Measurements from ENCODE around the gene OSGIN1. TPM values are rescaled to one million over a fixed set of nuclear protein-coding genes. Genes with fewer than 3 reads are reported as not detected.

The OSGIN1 gene
- total RNA-seq, 1 donor from 2014 or later = 9.8 TPM

DNA sequence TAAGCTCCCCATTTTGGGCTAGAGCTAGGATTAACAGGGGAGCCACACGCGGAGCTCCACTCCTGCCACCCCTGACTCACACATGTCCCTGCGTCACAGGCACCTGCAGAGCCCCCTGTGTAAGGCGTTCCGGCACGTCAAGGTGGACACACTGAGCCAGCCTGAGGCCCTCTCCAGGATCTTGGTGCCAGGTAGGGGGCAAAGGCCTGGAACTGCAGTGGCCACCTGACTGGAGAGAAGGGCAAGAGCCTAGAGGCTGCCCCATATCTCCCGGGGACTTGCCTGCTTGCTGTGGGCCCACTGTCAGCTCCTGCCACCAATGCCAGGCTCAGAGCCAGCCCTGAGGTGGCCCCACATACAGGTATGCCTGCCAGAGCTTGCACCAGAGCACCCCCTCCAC lies 48.7 kb downstream of the OSGIN1 start:
- TF ChIP-seq, protein P1, sequence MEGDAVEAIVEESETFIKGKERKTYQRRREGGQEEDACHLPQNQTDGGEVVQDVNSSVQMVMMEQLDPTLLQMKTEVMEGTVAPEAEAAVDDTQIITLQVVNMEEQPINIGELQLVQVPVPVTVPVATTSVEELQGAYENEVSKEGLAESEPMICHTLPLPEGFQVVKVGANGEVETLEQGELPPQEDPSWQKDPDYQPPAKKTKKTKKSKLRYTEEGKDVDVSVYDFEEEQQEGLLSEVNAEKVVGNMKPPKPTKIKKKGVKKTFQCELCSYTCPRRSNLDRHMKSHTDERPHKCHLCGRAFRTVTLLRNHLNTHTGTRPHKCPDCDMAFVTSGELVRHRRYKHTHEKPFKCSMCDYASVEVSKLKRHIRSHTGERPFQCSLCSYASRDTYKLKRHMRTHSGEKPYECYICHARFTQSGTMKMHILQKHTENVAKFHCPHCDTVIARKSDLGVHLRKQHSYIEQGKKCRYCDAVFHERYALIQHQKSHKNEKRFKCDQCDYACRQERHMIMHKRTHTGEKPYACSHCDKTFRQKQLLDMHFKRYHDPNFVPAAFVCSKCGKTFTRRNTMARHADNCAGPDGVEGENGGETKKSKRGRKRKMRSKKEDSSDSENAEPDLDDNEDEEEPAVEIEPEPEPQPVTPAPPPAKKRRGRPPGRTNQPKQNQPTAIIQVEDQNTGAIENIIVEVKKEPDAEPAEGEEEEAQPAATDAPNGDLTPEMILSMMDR (IDR thresholded peaks at IDR 0.05) = no peak
- Histone ChIP-seq H3K4me3 (no peak overlapping the region), H3K4me1 (no peaks in the 10 kb centered on the region), H3K27ac (no peak overlapping the region), H3K36me3 (no peaks in the 10 kb centered on the region), H3K27me3 (ENCODE audit: low read depth) (peaks cover 34% of the 10 kb centered on the region), H3K9me3 (no peaks in the 10 kb centered on the region)
- ATAC-seq (no peak), DNase-seq (no peak)
- intact Hi-C loops (cut with DNase I) = no loop called here

- ATAC-seq = no peak
- Histone ChIP-seq H3K36me3 (no peaks in the 10 kb centered on the region), H3K4me1 (no peaks in the 10 kb centered on the region), H3K4me3 (no peak overlapping the region), H3K27ac (no peak overlapping the region), H3K9me3 (no peaks in the 10 kb centered on the region), H3K27me3 (ENCODE audit: low read depth) (peaks cover 29% of the 10 kb centered on the region)
- intact Hi-C loops (cut with DNase I) = no loop called here
- TF ChIP-seq, protein P1 (IDR thresholded peaks at IDR 0.05) = no peak
- DNase-seq = no peak
Observed at GRCh38 chr16:84003038-84003437, 50.0 kb downstream of the OSGIN1 start.

DNA sequence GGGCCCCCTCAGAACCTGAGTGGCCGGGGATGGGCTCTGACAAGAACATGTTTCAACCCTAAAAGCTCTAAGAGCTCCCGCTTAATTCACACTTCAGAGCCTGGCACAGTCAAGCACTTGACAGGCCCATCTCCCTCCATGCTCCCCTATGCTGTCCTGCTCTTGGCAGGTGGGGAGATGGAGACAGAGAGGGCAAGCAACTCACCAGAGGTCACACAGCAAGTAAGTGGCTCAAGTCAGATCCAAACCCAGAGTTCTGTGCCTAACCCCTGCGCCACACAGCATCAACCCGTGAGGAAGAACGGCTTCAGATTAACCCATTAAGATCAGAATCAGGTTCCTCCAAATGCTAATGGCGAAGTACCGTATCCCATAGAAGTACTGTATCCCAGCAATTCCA lies 51.4 kb downstream of the OSGIN1 start:
- TF ChIP-seq, protein P1 (IDR thresholded peaks at IDR 0.05) = no peak
- Histone ChIP-seq H3K27ac (no peak overlapping the region), H3K4me3 (no peak overlapping the region), H3K9me3 (no peaks in the 10 kb centered on the region), H3K36me3 (no peaks in the 10 kb centered on the region), H3K4me1 (no peaks in the 10 kb centered on the region), H3K27me3 (ENCODE audit: low read depth) (peaks cover 17% of the 10 kb centered on the region)
- no peak for ATAC-seq
- intact Hi-C loops (cut with DNase I) = no loop called here
- DNase-seq = no peak

- H3K4me1 ChIP-seq = no peaks in the 10 kb centered on the region
Observed at GRCh38 chr16:84005391-84005790, 52.4 kb downstream of the OSGIN1 start.

GRCh38 chr16:84007520-84007919 lies 54.5 kb downstream of the OSGIN1 start:
- Histone ChIP-seq H3K36me3 (no peaks in the 10 kb centered on the region), H3K9me3 (no peaks in the 10 kb centered on the region), H3K4me3 (no peak overlapping the region), H3K4me1 (no peaks in the 10 kb centered on the region), H3K27ac (no peak overlapping the region), H3K27me3 (ENCODE audit: low read depth) (peaks cover 9% of the 10 kb centered on the region)
- ATAC-seq (no peak), DNase-seq (no peak)
- TF ChIP-seq, protein P1 (IDR thresholded peaks at IDR 0.05) = no peak
- intact Hi-C loops (cut with DNase I) = no loop called here

More at GRCh38 chr16:84005391-84005790, 52.4 kb downstream of the OSGIN1 start:
- Histone ChIP-seq H3K27me3 (ENCODE audit: low read depth) (peaks cover 17% of the 10 kb centered on the region), H3K4me3 (no peak overlapping the region), H3K9me3 (no peaks in the 10 kb centered on the region), H3K36me3 (no peaks in the 10 kb centered on the region), H3K27ac (no peak overlapping the region)
- intact Hi-C loops (cut with DNase I) = no loop called here
- no peak for DNase-seq
- ATAC-seq = no peak
- TF ChIP-seq, protein P1 (IDR thresholded peaks at IDR 0.05) = no peak

GRCh38 chr16:84007965-84008364 lies 54.9 kb downstream of the OSGIN1 start:
- no peak for ATAC-seq
- intact Hi-C loops (cut with DNase I) = no loop called here
- Histone ChIP-seq H3K4me3 (no peak overlapping the region), H3K27ac (no peak overlapping the region), H3K36me3 (no peaks in the 10 kb centered on the region), H3K4me1 (no peaks in the 10 kb centered on the region), H3K9me3 (no peaks in the 10 kb centered on the region), H3K27me3 (ENCODE audit: low read depth) (peaks cover 5% of the 10 kb centered on the region)
- TF ChIP-seq, protein P1 (IDR thresholded peaks at IDR 0.05) = no peak
- DNase-seq = no peak

Measured in lower lobe of right lung (tissue), 2 donors.